ENCODE results near the gene VSX1.

DNA sequence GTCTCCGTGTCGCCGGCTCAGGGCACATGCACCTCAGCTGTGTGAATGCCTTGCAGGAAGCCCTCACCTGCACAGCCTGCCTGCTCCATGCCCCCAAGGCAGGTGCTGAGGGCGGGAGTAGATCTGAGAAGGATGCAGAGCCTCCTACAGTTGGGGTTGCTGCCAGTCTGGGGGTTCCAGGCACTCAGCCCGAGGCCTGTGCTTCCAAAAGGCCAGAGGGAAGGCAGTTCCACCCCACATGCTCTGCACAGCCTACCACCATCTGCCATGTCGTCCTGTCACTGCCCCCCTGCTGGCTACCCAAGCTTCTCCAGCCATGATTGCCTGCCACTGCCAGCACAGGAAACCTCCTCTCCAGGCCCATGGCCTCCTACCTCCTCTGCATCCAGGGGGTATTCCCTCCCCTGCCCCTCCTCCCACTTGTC, 43.3 kb downstream of the VSX1 start:
- TF ChIP-seq ZNF274 (IDR thresholded peaks at IDR 0.05; ENCODE audit: borderline replicate concordance, low read depth, low read length) (no peak), EZH2 (IDR thresholded peaks at IDR 0.05; ENCODE audit: borderline replicate concordance, low read depth, low read length) (no peak), CTCF (IDR thresholded peaks at IDR 0.05 in 2 of 3, conservative IDR thresholded peaks at IDR 0.05 in 1 of 3; ENCODE audit: insufficient read depth in 2 of 3, low read depth in 1 of 3, low read length in 3 of 3) (no peak), SMAD1 (IDR thresholded peaks at IDR 0.05; ENCODE audit: low read depth, low read length, partially characterized antibody) (no peak)
- TF ChIP-seq, protein P1, sequence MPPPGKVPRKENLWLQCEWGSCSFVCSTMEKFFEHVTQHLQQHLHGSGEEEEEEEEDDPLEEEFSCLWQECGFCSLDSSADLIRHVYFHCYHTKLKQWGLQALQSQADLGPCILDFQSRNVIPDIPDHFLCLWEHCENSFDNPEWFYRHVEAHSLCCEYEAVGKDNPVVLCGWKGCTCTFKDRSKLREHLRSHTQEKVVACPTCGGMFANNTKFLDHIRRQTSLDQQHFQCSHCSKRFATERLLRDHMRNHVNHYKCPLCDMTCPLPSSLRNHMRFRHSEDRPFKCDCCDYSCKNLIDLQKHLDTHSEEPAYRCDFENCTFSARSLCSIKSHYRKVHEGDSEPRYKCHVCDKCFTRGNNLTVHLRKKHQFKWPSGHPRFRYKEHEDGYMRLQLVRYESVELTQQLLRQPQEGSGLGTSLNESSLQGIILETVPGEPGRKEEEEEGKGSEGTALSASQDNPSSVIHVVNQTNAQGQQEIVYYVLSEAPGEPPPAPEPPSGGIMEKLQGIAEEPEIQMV (tag; conservative IDR thresholded peaks at IDR 0.05; ENCODE audit: low read depth): no peak
- TF ChIP-seq, protein P2, sequence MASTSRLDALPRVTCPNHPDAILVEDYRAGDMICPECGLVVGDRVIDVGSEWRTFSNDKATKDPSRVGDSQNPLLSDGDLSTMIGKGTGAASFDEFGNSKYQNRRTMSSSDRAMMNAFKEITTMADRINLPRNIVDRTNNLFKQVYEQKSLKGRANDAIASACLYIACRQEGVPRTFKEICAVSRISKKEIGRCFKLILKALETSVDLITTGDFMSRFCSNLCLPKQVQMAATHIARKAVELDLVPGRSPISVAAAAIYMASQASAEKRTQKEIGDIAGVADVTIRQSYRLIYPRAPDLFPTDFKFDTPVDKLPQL (IDR thresholded peaks at IDR 0.05; ENCODE audit: extremely low read depth, insufficient read length): no peak
- TF ChIP-seq, protein P3, sequence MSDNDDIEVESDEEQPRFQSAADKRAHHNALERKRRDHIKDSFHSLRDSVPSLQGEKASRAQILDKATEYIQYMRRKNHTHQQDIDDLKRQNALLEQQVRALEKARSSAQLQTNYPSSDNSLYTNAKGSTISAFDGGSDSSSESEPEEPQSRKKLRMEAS (CRISPR knock-in tag; IDR thresholded peaks at IDR 0.05): no peak

Measured in K562 (cell line).